HEK293T (cell line): ENCODE measurements around the gene IFNAR1.

Experiments used
- CTCF ChIA-PET: fragments of 350-600 bp; formaldehyde crosslinking; extraction: SDS; loops from one replicate; lab custom pipeline; 2021; ENCODE audit warnings: antibody characterized with exemption, inconsistent platforms; lab: Yijun Ruan, JAX
- POLR2A ChIA-PET: fragments of 350-600 bp; formaldehyde crosslinking; extraction: SDS; loops from one replicate; lab custom pipeline; 2020; ENCODE audit warnings: antibody characterized with exemption, inconsistent platforms; lab: Yijun Ruan, JAX
- DNase-seq: peaks from one replicate; pipeline ENCODE4 v3.0.0; 2012; ENCODE audit warnings: mixed read lengths; ENCODE audit errors: extremely low spot score
- ARNT ChIP-seq: fragments of 450-650 bp; IDR thresholded peaks from 2 replicates; pipeline ENCODE4 v1.6.1; 2017; ENCODE audit warnings: mild to moderate bottlenecking
- BHLHE40 ChIP-seq: fragments of 450-650 bp; IDR thresholded peaks from 2 replicates; pipeline ENCODE4 v1.6.1; 2016; ENCODE audit warnings: mild to moderate bottlenecking, moderate library complexity, borderline replicate concordance
- CTBP1 ChIP-seq: fragments of 450-650 bp; IDR thresholded peaks from 2 replicates; pipeline ENCODE4 v1.6.1; 2016; ENCODE audit warnings: borderline replicate concordance
- ELF4 ChIP-seq: fragments of 450-650 bp; IDR thresholded peaks from 2 replicates; pipeline ENCODE4 v1.6.1; 2017; ENCODE audit warnings: antibody characterized with exemption
- FOXA1 ChIP-seq: fragments of 450-650 bp; IDR thresholded peaks from 2 replicates; pipeline ENCODE4 v1.6.1; 2016; ENCODE audit warnings: mild to moderate bottlenecking
- FOXK2 ChIP-seq: fragments of 450-650 bp; IDR thresholded peaks from 2 replicates; pipeline ENCODE4 v1.6.1; 2016; ENCODE audit warnings: mild to moderate bottlenecking
- FOXM1 ChIP-seq: fragments of 450-650 bp; IDR thresholded peaks from 2 replicates; pipeline ENCODE4 v1.6.1; 2017; ENCODE audit warnings: mild to moderate bottlenecking, borderline replicate concordance
- HDGF ChIP-seq: fragments of 450-650 bp; IDR thresholded peaks from 2 replicates; pipeline ENCODE4 v1.6.1; 2017; ENCODE audit warnings: antibody characterized with exemption, borderline replicate concordance
- L3MBTL2 ChIP-seq: fragments of 450-650 bp; conservative IDR thresholded peaks from 2 replicates; pipeline ENCODE4 v1.6.1; 2016; ENCODE audit warnings: mild to moderate bottlenecking
- LEF1 ChIP-seq: fragments of 450-650 bp; IDR thresholded peaks from 2 replicates; pipeline ENCODE4 v1.6.1; 2017; ENCODE audit warnings: mild to moderate bottlenecking, borderline replicate concordance
- NFRKB ChIP-seq: fragments of 450-650 bp; IDR thresholded peaks from 2 replicates; pipeline ENCODE4 v1.6.1; 2016; ENCODE audit warnings: mild to moderate bottlenecking, moderate library complexity
- PKNOX1 ChIP-seq: fragments of 450-650 bp; IDR thresholded peaks from 2 replicates; pipeline ENCODE4 v1.6.1; 2016
- SP1 ChIP-seq: fragments of 450-650 bp; IDR thresholded peaks from 2 replicates; pipeline ENCODE4 v1.6.1; 2017
- SUZ12 ChIP-seq: fragments of 450-650 bp; IDR thresholded peaks from 2 replicates; pipeline ENCODE4 v1.6.1; 2016; ENCODE audit warnings: mild to moderate bottlenecking
- TARDBP ChIP-seq: fragments of 450-650 bp; IDR thresholded peaks from 2 replicates; pipeline ENCODE4 v1.6.1; 2016
- ZNF384 ChIP-seq: fragments of 450-650 bp; IDR thresholded peaks from 2 replicates; pipeline ENCODE4 v1.6.1; 2016

The IFNAR1 gene

GRCh38 chr21:33391656-33392055 is 66.9 kb downstream of the IFNAR1 start:
- DNase-seq, result no peak
- CTCF ChIA-PET, result no interaction called here
- POLR2A ChIA-PET, result no interaction called here
- no peak for TF ChIP-seq PKNOX1
- no peak for TF ChIP-seq ELF4
- no peak for TF ChIP-seq CTBP1
- no peak for TF ChIP-seq SUZ12
- TF ChIP-seq L3MBTL2, result no peak
- no peak for TF ChIP-seq LEF1
- TF ChIP-seq ZNF384, result no peak
- no peak for TF ChIP-seq FOXK2
- TF ChIP-seq FOXM1, result no peak
- TF ChIP-seq NFRKB, result no peak
- TF ChIP-seq SP1, result no peak
- no peak for TF ChIP-seq BHLHE40

GRCh38 chr21:33392284-33392985 is 67.7 kb downstream of the IFNAR1 start:
- DNase-seq, result no peak
- no peak for TF ChIP-seq FOXM1
- no peak for TF ChIP-seq TARDBP
- TF ChIP-seq NFRKB, result no peak
- no peak for TF ChIP-seq PKNOX1
- TF ChIP-seq SP1, result no peak
- no peak for TF ChIP-seq ELF4
- TF ChIP-seq SUZ12, result no peak
- TF ChIP-seq BHLHE40, result no peak
- no peak for TF ChIP-seq ZNF384
- no peak for TF ChIP-seq L3MBTL2
- no peak for TF ChIP-seq ARNT
- TF ChIP-seq HDGF, result no peak
- TF ChIP-seq FOXK2, result no peak
- no peak for TF ChIP-seq FOXA1
- no peak for TF ChIP-seq CTBP1
- no peak for TF ChIP-seq LEF1
- CTCF ChIA-PET, result no interaction called here
- POLR2A ChIA-PET, result no interaction called here

- no peak for DNase-seq
- ChIA-PET CTCF (no interaction called here), POLR2A (no interaction called here)
- TF ChIP-seq BHLHE40 (no peak), SUZ12 (no peak), HDGF (no peak), CTBP1 (no peak), ELF4 (no peak), LEF1 (no peak), SP1 (no peak), ARNT (no peak), ZNF384 (no peak), TARDBP (no peak), FOXK2 (no peak), FOXM1 (no peak)
These were observed 68.6 kb downstream of the IFNAR1 start for GRCh38 chr21:33393348-33393747.

GRCh38 chr21:33394260-33394659 is 69.5 kb downstream of the IFNAR1 start:
- TF ChIP-seq CTBP1 (no peak), L3MBTL2 (no peak), LEF1 (no peak), ARNT (no peak), TARDBP (no peak), FOXA1 (no peak), ZNF384 (no peak), PKNOX1 (no peak), ELF4 (no peak), FOXK2 (no peak), HDGF (no peak), SP1 (no peak), SUZ12 (no peak), NFRKB (no peak), FOXM1 (no peak)
- ChIA-PET POLR2A (no interaction called here), CTCF (no interaction called here)
- DNase-seq, result no peak

GRCh38 chr21:33395891-33396331 is 71.1 kb downstream of the IFNAR1 start:
- ChIA-PET POLR2A (interaction anchor here (0.9 to 1.1 kb wide), 2 partner anchors 9 to 84 kb away, joined by 3 to 4 read pairs; partner anchors contain the start of gene TMEM50B), CTCF (no interaction called here)
- TF ChIP-seq CTBP1 (no peak), L3MBTL2 (no peak), ZNF384 (no peak), LEF1 (no peak), PKNOX1 (no peak), SP1 (no peak), FOXA1 (no peak), NFRKB (no peak), FOXK2 (no peak), TARDBP (no peak), SUZ12 (no peak)
- no peak for DNase-seq
